ENCODE measurements around the gene ABLIM2. TPM values are rescaled to one million over a fixed set of nuclear protein-coding genes. Genes with fewer than 3 reads are reported as not detected.

Gene ABLIM2
- total and polyA plus RNA-seq, 7 experiments from 2014 or later, result 0.22 to 5.8 (median 3.1) TPM

- Histone ChIP-seq H3K36me3 (ENCODE audit: control insufficient read depth in 2 of 3, insufficient read depth in 3 of 3, low read length in 3 of 3) (no peaks in the 10 kb centered on the region), H3K27ac (ENCODE audit: low read depth, low read length) (no peak overlapping the region), H3K4me1 (ENCODE audit: control insufficient read depth in 2 of 2, insufficient read depth in 2 of 2, low read length in 2 of 2) (no peaks in the 10 kb centered on the region), H3K9me3 (ENCODE audit: control insufficient read depth in 2 of 3, low read length in 3 of 3) (no peaks in the 10 kb centered on the region), H3K4me3 (ENCODE audit: low read length) (no peak overlapping the region), H3K27me3 (ENCODE audit: control insufficient read depth in 2 of 2, insufficient read depth in 2 of 2, low read length in 2 of 2) (no peaks in the 10 kb centered on the region)
- Mint-ChIP-seq H3K36me3 (no peaks in the 10 kb centered on the region), H3K27me3 (peaks cover 0 to 3% (median 0%) of the 10 kb centered on the region in 5 donors), H3K4me1 (no peaks in the 10 kb centered on the region), H3K27ac (no peak overlapping the region), H3K9me3 (no peaks in the 10 kb centered on the region), H3K4me3 (no peak overlapping the region)
- ChIA-PET CTCF (no interaction called here), POLR2A (no interaction called here)
- intact Hi-C loops (cut with micrococcal nuclease), result no loop called here
- DNase-seq (no peak), ATAC-seq (no peak)
These were observed 23.7 kb upstream of the ABLIM2 start for GRCh38 chr4:8182294-8182693.

- Histone ChIP-seq H3K36me3 (ENCODE audit: control insufficient read depth in 2 of 3, insufficient read depth in 3 of 3, low read length in 3 of 3) (no peaks in the 10 kb centered on the region), H3K4me1 (ENCODE audit: control insufficient read depth in 2 of 2, insufficient read depth in 2 of 2, low read length in 2 of 2) (no peaks in the 10 kb centered on the region), H3K27ac (ENCODE audit: low read depth, low read length) (no peak overlapping the region), H3K4me3 (ENCODE audit: low read length) (no peak overlapping the region), H3K27me3 (ENCODE audit: control insufficient read depth in 2 of 2, insufficient read depth in 2 of 2, low read length in 2 of 2) (no peaks in the 10 kb centered on the region), H3K9me3 (ENCODE audit: control insufficient read depth in 2 of 3, low read length in 3 of 3) (no peaks in the 10 kb centered on the region)
- no peak for DNase-seq
- no peak for ATAC-seq
- H3K4me3 Mint-ChIP-seq, result no peak overlapping the region
- H3K27ac Mint-ChIP-seq, result no peak overlapping the region
- H3K4me1 Mint-ChIP-seq, result peaks cover 0 to under 1% (median 0%) of the 10 kb centered on the region in 7 donors
- H3K27me3 Mint-ChIP-seq, result peaks cover 0 to under 1% (median 0%) of the 10 kb centered on the region in 5 donors
- H3K9me3 Mint-ChIP-seq, result no peaks in the 10 kb centered on the region
- ChIA-PET POLR2A (no interaction called here), CTCF (no interaction called here)
- no peaks in the 10 kb centered on the region for H3K36me3 Mint-ChIP-seq
- intact Hi-C loops (cut with micrococcal nuclease), result no loop called here
These were observed 23.2 kb upstream of the ABLIM2 start for GRCh38 chr4:8181844-8182243.

GRCh38 chr4:8181119-8181518 is 22.5 kb upstream of the ABLIM2 start:
- no peak overlapping the region for H3K4me3 Mint-ChIP-seq
- CTCF ChIA-PET, result no interaction called here
- intact Hi-C loops (cut with micrococcal nuclease), result no loop called here

GRCh38 chr4:8180310-8181093 is 21.9 kb upstream of the ABLIM2 start:
- no peaks in the 10 kb centered on the region for H3K36me3 Mint-ChIP-seq
- no peak for DNase-seq
- Histone ChIP-seq H3K36me3 (ENCODE audit: control insufficient read depth in 2 of 3, insufficient read depth in 3 of 3, low read length in 3 of 3) (no peaks in the 10 kb centered on the region), H3K4me1 (ENCODE audit: control insufficient read depth in 2 of 2, insufficient read depth in 2 of 2, low read length in 2 of 2) (no peaks in the 10 kb centered on the region), H3K27ac (ENCODE audit: low read depth, low read length) (no peak overlapping the region), H3K27me3 (ENCODE audit: control insufficient read depth in 2 of 2, insufficient read depth in 2 of 2, low read length in 2 of 2) (no peaks in the 10 kb centered on the region), H3K4me3 (ENCODE audit: low read length) (no peak overlapping the region), H3K9me3 (ENCODE audit: control insufficient read depth in 2 of 3, low read length in 3 of 3) (no peaks in the 10 kb centered on the region)
- H3K4me1 Mint-ChIP-seq, result peaks cover 0 to 2% (median 0%) of the 10 kb centered on the region in 7 donors
- no peak overlapping the region for H3K27ac Mint-ChIP-seq
- ChIA-PET POLR2A (no interaction called here), CTCF (interaction anchor here (1.3 kb wide), 1 partner anchor 268 kb away, joined by 4 read pairs; no protein-coding TSS in a partner anchor)
- no peak for ATAC-seq
- H3K27me3 Mint-ChIP-seq, result no peaks in the 10 kb centered on the region
- no peak overlapping the region for H3K4me3 Mint-ChIP-seq
- intact Hi-C loops (cut with micrococcal nuclease), result no loop called here
- no peaks in the 10 kb centered on the region for H3K9me3 Mint-ChIP-seq

More at GRCh38 chr4:8181119-8181518, 22.5 kb upstream of the ABLIM2 start:
- H3K36me3 ChIP-seq (ENCODE audit: control insufficient read depth in 2 of 3, insufficient read depth in 3 of 3, low read length in 3 of 3), result no peaks in the 10 kb centered on the region
- Mint-ChIP-seq H3K9me3 (no peaks in the 10 kb centered on the region), H3K36me3 (no peaks in the 10 kb centered on the region), H3K27me3 (no peaks in the 10 kb centered on the region), H3K4me1 (peaks cover 0 to 2% (median 0%) of the 10 kb centered on the region in 7 donors), H3K27ac (no peak overlapping the region)
- POLR2A ChIA-PET, result no interaction called here
- H3K27me3 ChIP-seq (ENCODE audit: control insufficient read depth in 2 of 2, insufficient read depth in 2 of 2, low read length in 2 of 2), result no peaks in the 10 kb centered on the region
- H3K9me3 ChIP-seq (ENCODE audit: control insufficient read depth in 2 of 3, low read length in 3 of 3), result no peaks in the 10 kb centered on the region
- ATAC-seq (no peak), DNase-seq (no peak)
- H3K27ac ChIP-seq (ENCODE audit: low read depth, low read length), result no peak overlapping the region
- H3K4me1 ChIP-seq (ENCODE audit: control insufficient read depth in 2 of 2, insufficient read depth in 2 of 2, low read length in 2 of 2), result no peaks in the 10 kb centered on the region
- H3K4me3 ChIP-seq (ENCODE audit: low read length), result no peak overlapping the region

- no peaks in the 10 kb centered on the region for H3K36me3 ChIP-seq (ENCODE audit: control insufficient read depth in 2 of 3, insufficient read depth in 3 of 3, low read length in 3 of 3)
- ATAC-seq (no peak), DNase-seq (no peak)
- H3K27ac ChIP-seq (ENCODE audit: low read depth, low read length), result no peak overlapping the region
- H3K4me1 Mint-ChIP-seq, result peaks cover 0 to 2% (median 0%) of the 10 kb centered on the region in 7 donors
- CTCF ChIA-PET, result interaction anchor here (1.3 kb wide), 1 partner anchor 268 kb away, joined by 4 read pairs; no protein-coding TSS in a partner anchor
- no peak overlapping the region for H3K4me3 ChIP-seq (ENCODE audit: low read length)
- intact Hi-C loops (cut with micrococcal nuclease), result no loop called here
- no peak overlapping the region for H3K27ac Mint-ChIP-seq
- H3K27me3 Mint-ChIP-seq, result no peaks in the 10 kb centered on the region
- no peaks in the 10 kb centered on the region for H3K36me3 Mint-ChIP-seq
- no peaks in the 10 kb centered on the region for H3K4me1 ChIP-seq (ENCODE audit: control insufficient read depth in 2 of 2, insufficient read depth in 2 of 2, low read length in 2 of 2)
- no peaks in the 10 kb centered on the region for H3K27me3 ChIP-seq (ENCODE audit: control insufficient read depth in 2 of 2, insufficient read depth in 2 of 2, low read length in 2 of 2)
- no peaks in the 10 kb centered on the region for H3K9me3 Mint-ChIP-seq
- POLR2A ChIA-PET, result no interaction called here
- H3K9me3 ChIP-seq (ENCODE audit: control insufficient read depth in 2 of 3, low read length in 3 of 3), result no peaks in the 10 kb centered on the region
- no peak overlapping the region for H3K4me3 Mint-ChIP-seq
These were observed 21.2 kb upstream of the ABLIM2 start for GRCh38 chr4:8179771-8180170.

- POLR2A ChIA-PET, result no interaction called here
- Histone ChIP-seq H3K27ac (ENCODE audit: low read depth, low read length) (no peak overlapping the region), H3K4me3 (ENCODE audit: low read length) (no peak overlapping the region), H3K9me3 (ENCODE audit: control insufficient read depth in 2 of 3, low read length in 3 of 3) (no peaks in the 10 kb centered on the region), H3K36me3 (ENCODE audit: control insufficient read depth in 2 of 3, insufficient read depth in 3 of 3, low read length in 3 of 3) (no peaks in the 10 kb centered on the region), H3K4me1 (ENCODE audit: control insufficient read depth in 2 of 2, insufficient read depth in 2 of 2, low read length in 2 of 2) (no peaks in the 10 kb centered on the region), H3K27me3 (ENCODE audit: control insufficient read depth in 2 of 2, insufficient read depth in 2 of 2, low read length in 2 of 2) (no peaks in the 10 kb centered on the region)
- Mint-ChIP-seq H3K4me3 (no peak overlapping the region), H3K4me1 (peaks cover 0 to 2% (median 0%) of the 10 kb centered on the region in 7 donors), H3K27me3 (no peaks in the 10 kb centered on the region), H3K27ac (no peak overlapping the region), H3K9me3 (no peaks in the 10 kb centered on the region), H3K36me3 (no peaks in the 10 kb centered on the region)
- intact Hi-C loops (cut with micrococcal nuclease), result no loop called here
- DNase-seq (no peak), ATAC-seq (no peak)
- CTCF ChIA-PET, result interaction anchor here (0.6 to 1.3 kb wide), 2 partner anchors 269 to 521 kb away, joined by 4 read pairs; no protein-coding TSS in a partner anchor
These were observed 20.5 kb upstream of the ABLIM2 start for GRCh38 chr4:8179074-8179473.

GRCh38 chr4:8177956-8178355 is 19.3 kb upstream of the ABLIM2 start:
- no peak overlapping the region for H3K4me3 ChIP-seq (ENCODE audit: low read length)
- CTCF ChIA-PET, result interaction anchor here (2.4 kb wide), 1 partner anchor 225 kb away, joined by 15 read pairs; no protein-coding TSS in a partner anchor

More at GRCh38 chr4:8177956-8178355, 19.3 kb upstream of the ABLIM2 start:
- H3K27me3 ChIP-seq (ENCODE audit: control insufficient read depth in 2 of 2, insufficient read depth in 2 of 2, low read length in 2 of 2), result no peaks in the 10 kb centered on the region
- no peaks in the 10 kb centered on the region for H3K9me3 ChIP-seq (ENCODE audit: control insufficient read depth in 2 of 3, low read length in 3 of 3)
- no peak overlapping the region for H3K4me3 Mint-ChIP-seq
- DNase-seq, result no peak
- H3K4me1 ChIP-seq (ENCODE audit: control insufficient read depth in 2 of 2, insufficient read depth in 2 of 2, low read length in 2 of 2), result no peaks in the 10 kb centered on the region
- no peaks in the 10 kb centered on the region for H3K36me3 ChIP-seq (ENCODE audit: control insufficient read depth in 2 of 3, insufficient read depth in 3 of 3, low read length in 3 of 3)
- H3K27ac ChIP-seq (ENCODE audit: low read depth, low read length), result no peak overlapping the region
- H3K27ac Mint-ChIP-seq, result no peak overlapping the region
- intact Hi-C loops (cut with micrococcal nuclease), result loop anchor here in 1 of 2 donors (1.0 to 2.0 kb wide), 3 partner anchors 14 to 225 kb away; no protein-coding TSS in a partner anchor
- H3K9me3 Mint-ChIP-seq, result no peaks in the 10 kb centered on the region
- peaks cover 0 to 2% (median 0%) of the 10 kb centered on the region in 7 donors for H3K4me1 Mint-ChIP-seq
- ATAC-seq, result no peak
- POLR2A ChIA-PET, result no interaction called here
- no peaks in the 10 kb centered on the region for H3K36me3 Mint-ChIP-seq
- no peaks in the 10 kb centered on the region for H3K27me3 Mint-ChIP-seq
